Measurements from ENCODE around the gene CCDC12.
"Not testable (repeated sequence)": the region's sequence is repeated elsewhere in the genome, so short reads cannot be mapped to it uniquely, and the experiment has no call there.

The CCDC12 gene

DNA sequence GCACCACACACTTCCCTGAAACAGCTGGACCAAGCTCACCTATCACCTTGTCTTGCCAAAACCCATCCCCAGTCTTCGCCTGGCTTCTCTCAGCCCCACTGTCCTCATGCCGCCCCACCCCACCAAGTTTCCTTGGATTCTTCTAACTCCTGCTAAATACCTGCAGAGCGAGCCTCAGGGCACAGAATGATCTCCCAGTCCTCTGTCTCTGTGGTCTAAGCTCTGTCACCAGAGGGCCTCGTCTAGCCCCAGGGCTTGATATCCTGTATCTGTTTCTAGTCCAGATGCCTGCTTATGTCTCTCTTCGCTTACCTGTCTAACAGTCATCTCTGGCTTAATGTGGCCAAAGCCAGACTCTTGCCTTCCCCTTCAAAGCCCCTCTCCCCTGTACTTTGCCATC, 9.7 kb downstream of the CCDC12 start:
- no peak overlapping the region for H4K91ac ChIP-seq (ENCODE audit: low read length)
- no peak overlapping the region for H2BK15ac ChIP-seq (ENCODE audit: low read depth, poor library complexity, severe bottlenecking)
- H3K23ac ChIP-seq (ENCODE audit: low read length in 2 of 2): no peak overlapping the region
- no peaks in the 10 kb centered on the region for H3K27me3 ChIP-seq (ENCODE audit: control insufficient read depth in 1 of 2, insufficient read depth in 1 of 2, low read length in 2 of 2)
- H4K8ac ChIP-seq (ENCODE audit: low read length): no peak overlapping the region
- no peak overlapping the region for H3K4me3 ChIP-seq (ENCODE audit: insufficient read depth in 1 of 2, low read depth in 1 of 2, low read length in 2 of 2)
- no peak overlapping the region for H2BK120ac ChIP-seq (ENCODE audit: low read depth, low read length)
- no peak overlapping the region for H2AFZ ChIP-seq (ENCODE audit: low read depth, low read length)
- H3K27ac ChIP-seq (ENCODE audit: low read length, poor library complexity, severe bottlenecking): no peak overlapping the region
- no peak overlapping the region for H2BK5ac ChIP-seq (ENCODE audit: low read depth, low read length, poor library complexity, severe bottlenecking)
- no peak overlapping the region for H3K14ac ChIP-seq (ENCODE audit: low read length in 2 of 2)
- no peaks in the 10 kb centered on the region for H3K9me3 ChIP-seq (ENCODE audit: control insufficient read depth, low read length)
- no peak overlapping the region for H3K9ac ChIP-seq (ENCODE audit: low read length)
- H3K36me3 ChIP-seq (ENCODE audit: control insufficient read depth in 1 of 2, insufficient read depth in 2 of 2, low read depth in 1 of 2, low read length in 2 of 2): peaks cover 20 to 22% of the 10 kb centered on the region in 2 experiments
- H3K4ac ChIP-seq (ENCODE audit: low read depth in 1 of 2, low read length in 2 of 2): no peak overlapping the region
- H3K4me2 ChIP-seq (ENCODE audit: low read length, poor library complexity, severe bottlenecking): no peak overlapping the region
- H3K79me1 ChIP-seq (replicated peaks; ENCODE audit: low read length, poor library complexity, severe bottlenecking): no peaks in the 10 kb centered on the region
- H2AK5ac ChIP-seq (ENCODE audit: low read length, severe bottlenecking): no peak overlapping the region
- WGBS: 96% methylated on average over 5 of the region's 5 CpGs
- no peak overlapping the region for H3K18ac ChIP-seq (ENCODE audit: low read depth in 1 of 2, low read length in 2 of 2)
- H2BK12ac ChIP-seq (ENCODE audit: low read length in 2 of 2): no peak overlapping the region
- H3K4me1 ChIP-seq (ENCODE audit: control insufficient read depth, insufficient read depth, low read depth, low read length): peaks cover 40% of the 10 kb centered on the region
- no peak for DNase-seq

DNA sequence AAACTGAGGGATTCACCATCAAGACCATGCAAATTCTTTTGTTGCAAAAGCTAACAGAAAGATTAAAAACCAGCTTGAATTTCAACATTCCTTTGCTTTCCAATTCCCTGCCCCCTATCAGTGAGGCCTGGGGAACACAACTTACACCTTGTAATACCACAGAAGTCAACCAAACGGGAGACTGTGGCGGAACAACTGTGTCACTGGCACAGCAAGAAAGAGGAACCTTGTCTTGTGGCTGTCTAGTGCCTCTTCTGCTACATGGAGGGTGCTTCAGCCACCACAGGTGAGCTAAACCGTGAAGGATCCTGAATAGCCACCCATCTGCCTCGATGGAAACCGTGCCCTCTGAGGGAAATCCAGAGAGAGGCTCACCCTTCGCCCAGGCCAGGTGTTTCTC, 11.4 kb downstream of the CCDC12 start:
- Histone ChIP-seq H3K14ac (ENCODE audit: low read length in 2 of 2) (no peak overlapping the region), H3K18ac (ENCODE audit: low read depth in 1 of 2, low read length in 2 of 2) (peak overlapping the region in 1 of 2 experiments; percentile 15), H3K27ac (ENCODE audit: low read length, poor library complexity, severe bottlenecking) (no peak overlapping the region), H3K4me2 (ENCODE audit: low read length, poor library complexity, severe bottlenecking) (no peak overlapping the region), H3K23ac (ENCODE audit: low read length in 2 of 2) (no peak overlapping the region), H4K91ac (ENCODE audit: low read length) (no peak overlapping the region), H3K4ac (ENCODE audit: low read depth in 1 of 2, low read length in 2 of 2) (no peak overlapping the region), H3K4me3 (ENCODE audit: insufficient read depth in 1 of 2, low read depth in 1 of 2, low read length in 2 of 2) (no peak overlapping the region), H3K9me3 (ENCODE audit: control insufficient read depth, low read length) (no peaks in the 10 kb centered on the region), H3K9ac (ENCODE audit: low read length) (no peak overlapping the region), H2BK120ac (ENCODE audit: low read depth, low read length) (no peak overlapping the region), H2BK5ac (ENCODE audit: low read depth, low read length, poor library complexity, severe bottlenecking) (no peak overlapping the region), H3K36me3 (ENCODE audit: control insufficient read depth in 1 of 2, insufficient read depth in 2 of 2, low read depth in 1 of 2, low read length in 2 of 2) (peaks cover 17 to 22% of the 10 kb centered on the region in 2 experiments), H3K79me1 (replicated peaks; ENCODE audit: low read length, poor library complexity, severe bottlenecking) (no peaks in the 10 kb centered on the region), H3K27me3 (ENCODE audit: control insufficient read depth in 1 of 2, insufficient read depth in 1 of 2, low read length in 2 of 2) (no peaks in the 10 kb centered on the region), H2BK15ac (ENCODE audit: low read depth, poor library complexity, severe bottlenecking) (no peak overlapping the region), H4K8ac (ENCODE audit: low read length) (no peak overlapping the region), H3K4me1 (ENCODE audit: control insufficient read depth, insufficient read depth, low read depth, low read length) (peaks cover 36% of the 10 kb centered on the region), H2AFZ (ENCODE audit: low read depth, low read length) (no peak overlapping the region), H2BK12ac (ENCODE audit: low read length in 2 of 2) (peak overlapping the region in 1 of 2 experiments; percentile 26), H2AK5ac (ENCODE audit: low read length, severe bottlenecking) (no peak overlapping the region)
- 98% methylated on average over 6 of the region's 6 CpGs for WGBS
- no peak for DNase-seq

- Histone ChIP-seq H3K4me1 (ENCODE audit: control insufficient read depth, insufficient read depth, low read depth, low read length) (peaks cover 38% of the 10 kb centered on the region), H3K36me3 (ENCODE audit: control insufficient read depth in 1 of 2, insufficient read depth in 2 of 2, low read depth in 1 of 2, low read length in 2 of 2) (peaks cover 17% of the 10 kb centered on the region in 2 experiments)
- H3K4me2 ChIP-seq (ENCODE audit: low read length, poor library complexity, severe bottlenecking); H3K79me1 ChIP-seq (replicated peaks; ENCODE audit: low read length, poor library complexity, severe bottlenecking); H2BK5ac ChIP-seq (ENCODE audit: low read depth, low read length, poor library complexity, severe bottlenecking); H3K18ac ChIP-seq (ENCODE audit: low read depth in 1 of 2, low read length in 2 of 2); H3K4me3 ChIP-seq (ENCODE audit: insufficient read depth in 1 of 2, low read depth in 1 of 2, low read length in 2 of 2); H2BK120ac ChIP-seq (ENCODE audit: low read depth, low read length); H2AFZ ChIP-seq (ENCODE audit: low read depth, low read length); H3K27me3 ChIP-seq (ENCODE audit: control insufficient read depth in 1 of 2, insufficient read depth in 1 of 2, low read length in 2 of 2); H3K4ac ChIP-seq (ENCODE audit: low read depth in 1 of 2, low read length in 2 of 2); H2AK5ac ChIP-seq (ENCODE audit: low read length, severe bottlenecking); H3K27ac ChIP-seq (ENCODE audit: low read length, poor library complexity, severe bottlenecking); H3K9ac ChIP-seq (ENCODE audit: low read length); H2BK12ac ChIP-seq (ENCODE audit: low read length in 2 of 2); H3K23ac ChIP-seq (ENCODE audit: low read length in 2 of 2); H2BK15ac ChIP-seq (ENCODE audit: low read depth, poor library complexity, severe bottlenecking); DNase-seq; H4K8ac ChIP-seq (ENCODE audit: low read length); H3K9me3 ChIP-seq (ENCODE audit: control insufficient read depth, low read length); H4K91ac ChIP-seq (ENCODE audit: low read length); H3K14ac ChIP-seq (ENCODE audit: low read length in 2 of 2): not testable (repeated sequence)
- WGBS: 99% methylated on average over 34 of the region's 36 CpGs
Measured at GRCh38 chr3:46964038-46964590, 12.4 kb downstream of the CCDC12 start.

DNA sequence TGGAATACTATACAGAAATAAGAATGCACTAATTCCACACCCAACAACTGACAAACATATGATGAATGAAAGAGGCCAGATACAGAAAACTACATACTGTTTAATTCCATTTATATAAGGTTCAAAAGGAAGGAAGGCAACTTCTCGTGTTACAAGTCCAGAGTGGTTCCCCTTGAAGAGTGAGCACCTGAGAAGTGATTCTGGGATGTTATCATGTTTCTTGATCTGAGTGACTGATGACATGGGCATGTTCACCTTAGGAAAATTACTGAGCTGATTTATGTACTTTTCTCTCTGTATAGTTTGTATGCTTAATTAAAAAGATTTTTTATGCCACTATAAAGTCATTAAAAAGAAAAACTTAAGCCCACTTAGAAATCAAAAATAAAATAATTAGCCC, 13.6 kb downstream of the CCDC12 start:
- Histone ChIP-seq H3K9me3 (ENCODE audit: control insufficient read depth, low read length) (no peaks in the 10 kb centered on the region), H3K9ac (ENCODE audit: low read length) (no peak overlapping the region), H2BK5ac (ENCODE audit: low read depth, low read length, poor library complexity, severe bottlenecking) (no peak overlapping the region), H3K79me1 (replicated peaks; ENCODE audit: low read length, poor library complexity, severe bottlenecking) (no peaks in the 10 kb centered on the region), H2AK5ac (ENCODE audit: low read length, severe bottlenecking) (no peak overlapping the region), H3K18ac (ENCODE audit: low read depth in 1 of 2, low read length in 2 of 2) (no peak overlapping the region), H2AFZ (ENCODE audit: low read depth, low read length) (no peak overlapping the region), H4K8ac (ENCODE audit: low read length) (no peak overlapping the region), H3K4ac (ENCODE audit: low read depth in 1 of 2, low read length in 2 of 2) (no peak overlapping the region), H2BK12ac (ENCODE audit: low read length in 2 of 2) (no peak overlapping the region), H3K4me3 (ENCODE audit: insufficient read depth in 1 of 2, low read depth in 1 of 2, low read length in 2 of 2) (no peak overlapping the region), H3K14ac (ENCODE audit: low read length in 2 of 2) (no peak overlapping the region), H3K27me3 (ENCODE audit: control insufficient read depth in 1 of 2, insufficient read depth in 1 of 2, low read length in 2 of 2) (no peaks in the 10 kb centered on the region), H2BK15ac (ENCODE audit: low read depth, poor library complexity, severe bottlenecking) (no peak overlapping the region), H3K4me2 (ENCODE audit: low read length, poor library complexity, severe bottlenecking) (no peak overlapping the region), H3K4me1 (ENCODE audit: control insufficient read depth, insufficient read depth, low read depth, low read length) (peaks cover 33% of the 10 kb centered on the region), H3K27ac (ENCODE audit: low read length, poor library complexity, severe bottlenecking) (no peak overlapping the region), H3K36me3 (ENCODE audit: control insufficient read depth in 1 of 2, insufficient read depth in 2 of 2, low read depth in 1 of 2, low read length in 2 of 2) (peaks cover 11 to 17% of the 10 kb centered on the region in 2 experiments), H4K91ac (ENCODE audit: low read length) (no peak overlapping the region), H3K23ac (ENCODE audit: low read length in 2 of 2) (no peak overlapping the region), H2BK120ac (ENCODE audit: low read depth, low read length) (no peak overlapping the region)
- DNase-seq: no peak
- 100% methylated on average over 1 of the region's 1 CpG for WGBS
